K562 (cell line): ENCODE results near the gene CIAO2B. TPM values are rescaled to one million over a fixed set of nuclear protein-coding genes. Genes with fewer than 3 reads are reported as not detected.

ENCODE experiments used
- ATAC-seq: fragments of 200-7000 bp; cut with Tn5 transposase; 3 replicates; pipeline ENCODE4 v1.9.1; 2020; ENCODE audit warnings: moderate library complexity
- BruUV-seq: library from RNA; stranded (reverse); fragments of 400-500 nt; replicated peaks from 2 replicates; lab custom pipeline; 2021; lab: Mats Ljungman, UMichigan
- CTCF ChIA-PET: fragments of 300-600 bp; formaldehyde crosslinking; extraction: SDS; loops from one replicate; lab custom pipeline; 2021; ENCODE audit warnings: low intra/inter-chr PET ratio; lab: Yijun Ruan, JAX
- POLR2A ChIA-PET: fragments of 300-600, 350-650 bp; sonication (Branson Sonifier 250); formaldehyde crosslinking; extraction: SDS; loops from one replicate; lab custom pipeline; 2021; ENCODE audit warnings: antibody characterized with exemption, inconsistent platforms; lab: Yijun Ruan, JAX
- DNase-seq, 4 experiments: peaks; one replicate each; pipeline versions ENCODE4 v3.0.0 to v3.0.0-alpha.2; 2011 to 2018; ENCODE audit warnings: low spot score in 3 of 4, mixed read lengths in 3 of 4; ENCODE audit errors: extremely low read depth in 1 of 4
- FAIRE-seq: peaks from 2 replicates; lab custom pipeline; 2011; peaks lifted over from hg19 to GRCh38; lab: Jason Lieb, UNC
- H2AFZ ChIP-seq: 2 replicates; pipeline ENCODE4 v1.6.0; 2011; ENCODE audit warnings: low read depth, low read length, control low read depth, inconsistent platforms
- H3K27ac ChIP-seq: fragments of 200-600 bp; 3 replicates; pipeline ENCODE4 v1.8.0; 2011; ENCODE audit warnings: low read depth, mild to moderate bottlenecking, control low read depth, inconsistent platforms, low read length, moderate library complexity, mixed read lengths; ENCODE audit errors: extremely low read depth
- H3K27me3 ChIP-seq, 2 experiments: fragments of 300-600 bp in 1 of 2; 2 replicates in 1 of 2; 3 replicates in 1 of 2; pipeline versions ENCODE4 v1.6.0 to v1.8.0; 2011; ENCODE audit warnings: inconsistent platforms in 2 of 2, low read length in 2 of 2, mild to moderate bottlenecking in 1 of 2, mixed read lengths in 1 of 2, moderate library complexity in 1 of 2; ENCODE audit not compliant: control insufficient read depth in 2 of 2, insufficient read depth in 2 of 2
- H3K36me3 ChIP-seq: fragments of 300-600 bp; 3 replicates; pipeline ENCODE4 v1.8.0; 2011; ENCODE audit warnings: mild to moderate bottlenecking, low read length, inconsistent platforms; ENCODE audit not compliant: control insufficient read depth, insufficient read depth
- H3K4me1 ChIP-seq, 2 experiments: fragments of 200-600 bp in 1 of 2; replicated peaks in 1 of 2; 2 replicates in 1 of 2; 3 replicates in 1 of 2; pipeline versions ENCODE4 v1.5.1 to v1.8.0; 2011; ENCODE audit warnings: inconsistent platforms in 2 of 2, low read length in 2 of 2, mild to moderate bottlenecking in 1 of 2, mixed read lengths in 1 of 2, moderate library complexity in 1 of 2; ENCODE audit not compliant: control insufficient read depth in 2 of 2, insufficient read depth in 2 of 2
- H3K4me2 ChIP-seq: 2 replicates; pipeline ENCODE4 v1.6.1; 2011; ENCODE audit warnings: low read length, control low read depth, inconsistent platforms, mixed read lengths; ENCODE audit not compliant: insufficient read depth
- H3K4me3 ChIP-seq: fragments of 200-600 bp; sonication (generic), shearing (Covaris generic); 2 replicates; pipeline ENCODE4 v1.5.1; 2016; ENCODE audit warnings: control low read depth, inconsistent platforms
- H3K79me2 ChIP-seq: fragments of 200-600 bp; 3 replicates; pipeline ENCODE4 v1.8.0; 2011; ENCODE audit warnings: low read length, inconsistent platforms; ENCODE audit not compliant: control insufficient read depth, insufficient read depth
- H3K9ac ChIP-seq, 2 experiments: 2 replicates each; pipeline versions ENCODE4 v1.6.0 to v1.6.1; 2011; ENCODE audit warnings: low read depth in 2 of 2, low read length in 2 of 2, control low read depth in 1 of 2, inconsistent platforms in 1 of 2, mild to moderate bottlenecking in 1 of 2, mixed read lengths in 1 of 2; ENCODE audit not compliant: insufficient read depth in 1 of 2
- H3K9me1 ChIP-seq: one replicate; pipeline ENCODE4 v1.6.0; 2011; ENCODE audit warnings: inconsistent platforms, mild to moderate bottlenecking, low read length, moderate library complexity; ENCODE audit not compliant: control insufficient read depth, insufficient read depth
- H3K9me3 ChIP-seq: replicated peaks from 2 replicates; pipeline ENCODE4 v1.5.1; 2011; ENCODE audit warnings: low read depth, low read length, inconsistent platforms; ENCODE audit not compliant: control insufficient read depth, insufficient read depth
- H4K20me1 ChIP-seq: replicated peaks from 2 replicates; pipeline ENCODE4 v1.6.1; 2011; ENCODE audit warnings: low read length, inconsistent platforms, mixed read lengths; ENCODE audit not compliant: control insufficient read depth, insufficient read depth
- ARID1B ChIP-seq: fragments of 450-650 bp; IDR thresholded peaks from 2 replicates; pipeline ENCODE4 v1.6.1; 2016; ENCODE audit warnings: antibody characterized with exemption, mild to moderate bottlenecking, inconsistent platforms
- CBX5 ChIP-seq: IDR thresholded peaks from 2 replicates; pipeline ENCODE4 v1.6.1; 2014; ENCODE audit warnings: low read depth, borderline replicate concordance
- GABPB2 ChIP-seq: fragments of 250-450 bp; sonication (Bioruptor Pico); conservative IDR thresholded peaks from 2 replicates; pipeline ENCODE4 v1.5.1; 2021; ENCODE audit warnings: mild to moderate bottlenecking
- L3MBTL2 ChIP-seq: fragments of 450-650 bp; IDR thresholded peaks from 2 replicates; pipeline ENCODE4 v1.6.1; 2016; ENCODE audit warnings: mild to moderate bottlenecking, moderate library complexity
- MEIS2 ChIP-seq: fragments of 450-650 bp; IDR thresholded peaks from 2 replicates; pipeline ENCODE4 v1.6.1; 2014; ENCODE audit warnings: mild to moderate bottlenecking; ENCODE audit not compliant: partially characterized antibody
- OTX1 ChIP-seq: fragments of 450-650 bp; formaldehyde crosslinking; IDR thresholded peaks from 2 replicates; pipeline ENCODE4 v1.4.0; 2022; ENCODE audit warnings: mild to moderate bottlenecking
- SRSF7 ChIP-seq: fragments of 200-400 bp; formaldehyde crosslinking; optimal IDR thresholded peaks from 2 replicates; pipeline ENCODE3; 2017; ENCODE audit warnings: mild to moderate bottlenecking, low read depth, low read length
- TSC22D4 ChIP-seq: fragments of 450-650 bp; IDR thresholded peaks from 2 replicates; pipeline ENCODE4 v1.6.1; 2016; ENCODE audit warnings: missing genetic modification characterization, missing biosample characterization, control low read depth
- ZFPM2 ChIP-seq: fragments of 250-450 bp; sonication (Bioruptor Pico); IDR thresholded peaks from 2 replicates; pipeline ENCODE4 v1.5.1; 2022; ENCODE audit warnings: mild to moderate bottlenecking
- ZNF143 ChIP-seq: sonication (generic); formaldehyde crosslinking; IDR thresholded peaks from 2 replicates; pipeline ENCODE4 v1.9.0; 2022; ENCODE audit warnings: mild to moderate bottlenecking, missing genetic modification reagents
- ZNF224 ChIP-seq: sonication (generic); formaldehyde crosslinking; IDR thresholded peaks from 2 replicates; pipeline ENCODE4 v1.8.0; 2022; ENCODE audit warnings: mild to moderate bottlenecking, missing genetic modification reagents
- ZNF354B ChIP-seq: fragments of 250-450 bp; sonication (Bioruptor Pico); IDR thresholded peaks from 2 replicates; pipeline ENCODE4 v1.4.0; 2020
- WGBS: fragments of 100-300 bp; shearing (Covaris generic); methylation state at CpG from one replicate; pipeline ENCODE4 v1.1.6; 2016; ENCODE audit warnings: low coverage, mixed read lengths; ENCODE audit not compliant: insufficient coverage; ENCODE audit errors: missing lambda C conversion rate; 5-methylcytosine and 5-hydroxymethylcytosine counted together
- in situ Hi-C: fragments of 300-500 bp; cut with MboI; formaldehyde crosslinking; loops from 4 replicates; pipeline ENCODE4 v1.15.0; 2018; ENCODE audit warnings: inconsistent platforms, mixed read lengths
- intact Hi-C: fragments of 100-400 bp; cut with micrococcal nuclease; formaldehyde crosslinking; loops from 2 replicates; pipeline ENCODE4 v1.14.2; 2022
- polyA plus RNA-seq, 8 experiments: library from polyadenylated mRNA; depleted of rRNA in 4 of 8; stranded (reverse) in 5 of 8; unstranded in 3 of 8; fragments of >200 nt; fragmentation: Nextera tagmentation in 2 of 8; fragmentation: Illumina TruSeq in 1 of 8; extraction: Ambion mirVana in 2 of 8; extraction: Trizol in 1 of 8; gene quantifications; 2 replicates each; pipeline versions ENCODE4 v1.2.1 to v1.2.3, GENCODE V29; 2011 to 2014; ENCODE audit warnings: inconsistent platforms in 1 of 8, missing spikeins in 1 of 8
- total RNA-seq, 7 experiments: library from RNA; depleted of rRNA in 6 of 7; stranded (reverse); fragments of >200 nt in 6 of 7; fragmentation: Illumina TruSeq in 2 of 7; extraction: Trizol in 2 of 7; gene quantifications; 2 replicates each; pipeline versions ENCODE4 v1.2.1 to v1.2.3, GENCODE V29; 2011 to 2021; ENCODE audit warnings: low replicate concordance in 1 of 7
- TF ChIP-seq, protein P1 (sequence below): fragments of 250-450 bp; sonication (Bioruptor Pico); IDR thresholded peaks from 2 replicates; pipeline ENCODE4 v1.9.0; 2021; ENCODE audit warnings: mild to moderate bottlenecking, inconsistent platforms
- TF ChIP-seq, protein P2 (sequence below): sonication (generic); formaldehyde crosslinking; IDR thresholded peaks from 2 replicates; pipeline ENCODE4 v1.8.0; 2022; ENCODE audit warnings: mild to moderate bottlenecking, missing genetic modification reagents

The CIAO2B gene
- total and polyA plus RNA-seq, 9 of the 15 experiments (the other 6 are each of a cell fraction or from before 2014, with no cell fraction given): 86.8 to 182 (median 113) TPM

DNA sequence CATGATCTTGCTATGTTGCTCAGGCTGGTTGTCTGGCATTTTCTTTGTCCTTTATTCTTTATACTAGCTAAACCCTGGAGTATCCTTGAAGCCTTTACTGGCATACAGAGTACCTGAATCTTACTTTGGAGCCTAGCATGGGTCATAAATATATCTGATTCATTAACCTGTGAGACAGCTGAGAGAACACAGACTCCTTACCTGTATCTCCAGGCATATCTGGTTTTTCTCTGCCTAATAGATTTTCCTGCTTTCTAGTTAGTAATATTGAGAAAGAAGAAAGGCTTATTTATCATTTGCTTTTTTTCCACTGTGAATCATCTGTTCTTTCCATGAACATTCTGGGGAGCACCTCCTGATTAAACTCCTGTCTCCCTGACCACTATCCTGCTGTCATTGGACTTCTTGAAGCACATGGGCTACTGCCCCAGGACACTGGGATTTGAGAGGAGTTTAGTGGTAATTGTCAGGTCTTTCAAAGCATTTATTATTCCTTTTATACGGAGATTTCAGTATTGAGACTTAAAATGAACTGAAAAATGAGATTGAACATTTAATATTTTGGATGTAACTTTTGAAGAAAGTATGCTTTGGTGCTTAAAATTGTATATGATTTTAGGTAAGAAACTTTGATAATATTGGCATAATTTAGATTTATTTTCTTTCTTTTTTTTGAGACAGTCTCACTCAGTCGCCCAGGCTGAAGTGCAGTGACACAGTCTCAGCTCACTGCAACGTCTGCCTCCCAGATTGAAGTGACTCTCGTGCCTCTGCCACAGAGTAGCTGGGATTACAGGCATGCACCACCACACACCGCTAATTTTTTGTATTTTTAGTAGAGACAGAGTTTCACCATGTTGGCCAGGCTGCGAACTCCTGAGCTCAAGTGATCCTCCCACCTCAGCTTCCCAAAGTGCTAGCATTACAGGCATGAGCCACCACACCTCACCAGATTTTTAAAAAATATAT, 45.3 kb downstream of the CIAO2B start:
- no peak overlapping the region for H3K4me3 ChIP-seq
- no peaks in the 10 kb centered on the region for H3K27me3 ChIP-seq
- ChIA-PET POLR2A (interaction anchor here (0.6 to 0.9 kb wide), 3 partner anchors 46 to 250 kb away, joined by 3 read pairs; partner anchors contain the start of gene CIAO2B), CTCF (no interaction called here)
- H3K9ac ChIP-seq: no peak overlapping the region
- intact Hi-C loops (no loop called here), in situ Hi-C loops (no loop called here)
- H3K9me1 ChIP-seq: no peaks in the 10 kb centered on the region
- TF ChIP-seq SRSF7: no peak
- TF ChIP-seq, protein P1, sequence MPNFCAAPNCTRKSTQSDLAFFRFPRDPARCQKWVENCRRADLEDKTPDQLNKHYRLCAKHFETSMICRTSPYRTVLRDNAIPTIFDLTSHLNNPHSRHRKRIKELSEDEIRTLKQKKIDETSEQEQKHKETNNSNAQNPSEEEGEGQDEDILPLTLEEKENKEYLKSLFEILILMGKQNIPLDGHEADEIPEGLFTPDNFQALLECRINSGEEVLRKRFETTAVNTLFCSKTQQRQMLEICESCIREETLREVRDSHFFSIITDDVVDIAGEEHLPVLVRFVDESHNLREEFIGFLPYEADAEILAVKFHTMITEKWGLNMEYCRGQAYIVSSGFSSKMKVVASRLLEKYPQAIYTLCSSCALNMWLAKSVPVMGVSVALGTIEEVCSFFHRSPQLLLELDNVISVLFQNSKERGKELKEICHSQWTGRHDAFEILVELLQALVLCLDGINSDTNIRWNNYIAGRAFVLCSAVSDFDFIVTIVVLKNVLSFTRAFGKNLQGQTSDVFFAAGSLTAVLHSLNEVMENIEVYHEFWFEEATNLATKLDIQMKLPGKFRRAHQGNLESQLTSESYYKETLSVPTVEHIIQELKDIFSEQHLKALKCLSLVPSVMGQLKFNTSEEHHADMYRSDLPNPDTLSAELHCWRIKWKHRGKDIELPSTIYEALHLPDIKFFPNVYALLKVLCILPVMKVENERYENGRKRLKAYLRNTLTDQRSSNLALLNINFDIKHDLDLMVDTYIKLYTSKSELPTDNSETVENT: no peak
- TF ChIP-seq ZFPM2 (CRISPR knock-in tag): no peak
- no peak for TF ChIP-seq GABPB2 (CRISPR knock-in tag)
- no peak for TF ChIP-seq ZNF354B (CRISPR knock-in tag)
- TF ChIP-seq, protein P2, sequence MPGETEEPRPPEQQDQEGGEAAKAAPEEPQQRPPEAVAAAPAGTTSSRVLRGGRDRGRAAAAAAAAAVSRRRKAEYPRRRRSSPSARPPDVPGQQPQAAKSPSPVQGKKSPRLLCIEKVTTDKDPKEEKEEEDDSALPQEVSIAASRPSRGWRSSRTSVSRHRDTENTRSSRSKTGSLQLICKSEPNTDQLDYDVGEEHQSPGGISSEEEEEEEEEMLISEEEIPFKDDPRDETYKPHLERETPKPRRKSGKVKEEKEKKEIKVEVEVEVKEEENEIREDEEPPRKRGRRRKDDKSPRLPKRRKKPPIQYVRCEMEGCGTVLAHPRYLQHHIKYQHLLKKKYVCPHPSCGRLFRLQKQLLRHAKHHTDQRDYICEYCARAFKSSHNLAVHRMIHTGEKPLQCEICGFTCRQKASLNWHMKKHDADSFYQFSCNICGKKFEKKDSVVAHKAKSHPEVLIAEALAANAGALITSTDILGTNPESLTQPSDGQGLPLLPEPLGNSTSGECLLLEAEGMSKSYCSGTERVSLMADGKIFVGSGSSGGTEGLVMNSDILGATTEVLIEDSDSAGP (CRISPR knock-in tag): no peak
- TF ChIP-seq OTX1 (CRISPR knock-in tag): no peak
- no peak for TF ChIP-seq L3MBTL2
- no peak for TF ChIP-seq ARID1B
- TF ChIP-seq TSC22D4 (tag): no peak
- no peak for TF ChIP-seq ZNF224 (CRISPR knock-in tag)
- TF ChIP-seq ZNF143 (CRISPR knock-in tag): no peak
- TF ChIP-seq CBX5: no peak
- TF ChIP-seq MEIS2: no peak
- H3K79me2 ChIP-seq: no peaks in the 10 kb centered on the region
- FAIRE-seq (no peak), DNase-seq (no peak), ATAC-seq (no peak)
- BruUV-seq: no TSS peak
- peaks cover 13% of the 10 kb centered on the region in 2 experiments; a peak in 4 of 5 replicates for H3K4me1 ChIP-seq
- no peak overlapping the region for H3K27ac ChIP-seq
- no peak overlapping the region for H3K4me2 ChIP-seq
- 82% methylated on average over 6 of the region's 6 CpGs for WGBS
- no peaks in the 10 kb centered on the region for H3K9me3 ChIP-seq
- peaks cover 57% of the 10 kb centered on the region for H3K36me3 ChIP-seq
- no peaks in the 10 kb centered on the region; the same call in 1 of the 2 replicates for H4K20me1 ChIP-seq
- no peak overlapping the region for H2AFZ ChIP-seq
